GM20431 (cell line): ENCODE data around the gene RNF40.

Source experiments
- in situ Hi-C: fragments of 300-500 bp; cut with MseI, MboI; formaldehyde crosslinking; loops from one replicate; pipeline ENCODE4 v1.15.0; 2020; ENCODE audit warnings: low sequenced_read_pairs; ENCODE audit not compliant: unreplicated experiment

Gene RNF40

DNA sequence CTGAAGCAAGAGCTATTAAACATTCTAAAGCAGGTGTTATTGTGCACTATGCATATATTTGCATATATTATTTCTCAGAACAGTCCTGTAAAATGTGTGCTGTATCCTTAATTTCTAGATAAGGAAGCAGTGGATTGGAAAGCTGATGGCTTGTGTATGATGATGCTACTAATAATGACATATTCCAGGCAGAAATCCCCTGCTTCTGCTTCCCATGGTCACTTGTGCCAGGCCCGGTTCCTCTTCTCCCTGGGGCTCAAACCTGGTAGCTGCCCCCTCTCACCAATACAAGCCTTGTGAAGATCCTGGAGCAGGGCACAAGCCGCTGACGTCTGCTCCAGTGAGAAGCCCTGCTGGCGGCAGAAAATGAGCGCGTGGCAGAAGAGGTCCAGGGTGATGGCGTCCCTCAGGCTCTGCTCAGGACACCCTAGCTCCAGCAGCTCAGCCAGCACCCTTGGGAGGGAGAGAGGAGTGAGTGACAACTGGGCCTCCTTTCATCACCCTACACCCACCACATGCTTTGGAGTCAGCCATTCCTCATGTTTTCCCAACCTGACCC, 2.0 kb upstream of the RNF40 start:
- in situ Hi-C loops, result no loop called here

DNA sequence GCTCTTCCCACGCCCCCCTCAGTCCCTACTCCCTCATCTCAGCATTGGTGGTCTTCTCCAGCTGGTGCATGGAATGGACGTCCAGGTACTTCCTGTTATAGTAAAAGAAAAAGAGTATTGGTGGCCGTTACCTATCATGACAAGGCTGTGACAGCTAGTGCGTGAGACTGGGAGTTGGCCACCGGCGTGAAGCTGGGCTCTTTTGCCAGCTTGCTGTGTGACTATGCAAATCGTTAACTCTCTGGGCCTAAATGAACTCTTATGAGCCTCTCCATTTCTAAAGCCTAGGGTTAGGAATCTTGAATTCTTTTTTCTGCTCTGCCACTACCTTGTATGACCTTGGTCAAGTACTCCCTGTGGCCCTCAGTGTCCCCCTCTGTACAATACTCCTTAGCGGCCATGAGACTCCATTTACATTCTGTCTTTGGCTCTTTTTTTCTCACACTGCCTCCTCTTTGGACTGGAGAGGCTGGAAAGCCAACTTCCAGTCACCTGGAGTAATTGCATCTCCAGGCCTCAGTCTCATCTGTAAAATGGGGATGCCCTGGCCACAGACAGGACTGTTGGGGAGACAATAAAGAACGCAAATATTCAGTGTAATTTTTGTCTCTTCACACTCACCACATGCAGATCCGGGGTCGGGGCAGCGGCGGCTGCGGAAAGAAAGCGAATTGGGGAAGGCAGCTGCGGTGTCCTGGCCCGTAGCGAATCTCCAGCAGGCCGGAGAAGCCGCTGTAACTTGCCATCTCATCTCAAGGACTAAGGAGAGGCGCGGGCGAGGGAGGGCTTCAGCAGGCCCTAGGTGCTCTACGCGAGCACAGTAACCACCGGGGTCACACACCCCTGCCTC, 1.3 kb upstream of the RNF40 start:
- in situ Hi-C loops, result no loop called here

DNA sequence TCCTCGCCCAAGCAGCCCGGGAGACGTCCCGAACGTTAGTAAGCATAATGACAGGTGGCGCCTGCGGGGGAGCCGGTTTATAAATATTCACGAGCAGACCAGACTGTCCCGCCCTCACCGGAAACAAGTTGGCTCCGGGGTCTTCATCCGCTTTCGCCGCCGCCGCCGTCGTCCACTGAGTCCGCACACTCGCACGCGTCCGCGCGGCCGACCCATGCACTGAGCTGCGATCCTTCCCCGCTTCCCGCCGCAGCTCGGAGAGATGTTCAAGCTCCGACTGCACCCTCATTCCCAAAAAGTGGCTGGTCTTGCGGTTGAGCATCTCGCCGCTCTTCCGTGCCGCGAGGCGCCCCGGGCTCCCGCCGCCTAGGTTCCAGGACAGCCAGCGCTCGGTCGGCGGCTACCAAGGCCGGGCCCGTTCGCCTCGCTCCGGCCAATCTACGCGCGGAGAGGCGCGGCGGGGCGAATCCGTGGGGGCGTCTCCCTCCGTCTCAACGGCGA, 645 bp upstream of the RNF40 start:
- in situ Hi-C loops, result no loop called here

DNA sequence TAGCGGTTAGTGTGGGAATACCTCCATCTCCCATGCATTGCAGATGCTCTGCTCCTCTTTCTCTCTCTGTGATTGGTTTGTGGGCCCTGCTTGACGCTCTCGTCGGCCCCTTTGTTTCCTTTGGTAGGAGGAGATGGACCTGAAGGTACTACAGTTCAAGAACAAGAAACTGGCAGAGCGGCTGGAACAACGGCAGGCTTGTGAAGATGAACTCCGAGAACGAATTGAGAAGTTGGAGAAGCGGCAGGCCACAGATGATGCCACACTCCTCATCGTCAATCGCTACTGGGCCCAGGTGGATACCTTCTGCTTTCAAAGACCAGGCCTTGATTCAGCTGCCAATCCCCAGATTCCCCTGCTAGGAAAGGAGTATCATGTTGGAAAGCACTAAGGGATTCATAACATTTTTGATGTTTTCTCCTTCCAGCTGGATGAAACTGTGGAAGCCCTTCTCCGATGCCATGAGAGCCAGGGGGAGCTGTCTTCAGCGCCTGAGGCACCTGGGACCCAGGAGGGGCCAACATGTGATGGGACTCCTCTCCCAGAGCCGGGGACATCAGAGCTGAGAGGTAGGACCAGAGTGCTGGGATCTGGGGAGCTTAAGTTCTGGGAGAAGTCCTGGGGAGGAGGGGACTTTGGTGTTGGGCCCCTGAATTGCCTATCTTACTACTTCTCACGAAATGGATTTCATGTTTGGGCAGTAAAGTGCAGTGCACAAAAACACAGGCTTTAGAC, 1.0 kb downstream of the RNF40 start:
- in situ Hi-C loops, result no loop called here

DNA sequence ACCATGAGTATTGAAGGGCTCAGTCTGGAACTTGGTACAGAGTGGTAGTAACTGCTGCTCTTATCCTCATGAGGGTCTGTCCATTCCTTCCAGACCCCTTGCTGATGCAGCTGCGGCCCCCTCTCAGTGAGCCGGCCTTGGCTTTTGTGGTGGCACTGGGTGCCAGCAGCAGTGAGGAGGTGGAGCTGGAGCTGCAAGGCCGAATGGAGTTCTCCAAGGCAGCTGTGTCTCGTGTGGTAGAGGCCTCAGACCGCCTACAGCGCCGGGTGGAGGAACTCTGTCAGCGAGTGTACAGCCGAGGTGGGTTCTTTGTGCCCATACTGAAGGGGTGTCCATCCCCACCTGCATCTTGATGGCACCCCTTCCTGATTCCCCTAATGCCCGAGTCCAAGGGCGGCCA, 2.0 kb downstream of the RNF40 start:
- in situ Hi-C loops, result no loop called here

DNA sequence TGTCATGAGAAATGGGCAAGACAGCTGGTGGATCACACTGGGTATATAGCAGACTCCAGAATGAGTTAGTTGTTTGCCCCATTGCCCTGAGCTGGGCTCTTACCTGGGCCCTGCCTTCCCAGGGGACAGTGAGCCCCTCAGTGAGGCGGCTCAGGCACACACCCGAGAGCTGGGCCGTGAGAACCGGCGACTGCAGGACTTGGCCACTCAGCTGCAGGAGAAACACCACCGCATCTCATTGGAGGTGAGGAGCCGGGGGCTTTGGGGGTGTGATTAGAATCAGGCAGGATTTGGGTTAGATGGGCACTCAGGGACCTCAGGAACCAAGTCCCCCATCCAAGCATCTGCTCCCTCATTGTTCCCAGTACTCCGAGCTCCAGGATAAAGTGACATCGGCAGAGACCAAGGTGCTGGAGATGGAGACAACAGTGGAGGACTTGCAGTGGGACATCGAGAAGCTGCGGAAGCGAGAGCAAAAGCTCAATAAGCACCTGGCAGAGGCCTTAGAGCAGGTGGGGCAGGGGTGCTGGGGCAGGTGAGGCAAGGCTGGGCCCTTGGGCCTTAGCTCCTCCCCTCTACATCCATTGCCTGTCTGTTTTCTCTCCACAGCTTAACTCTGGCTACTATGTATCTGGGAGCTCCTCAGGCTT, 2.8 kb downstream of the RNF40 start:
- in situ Hi-C loops, result no loop called here

DNA sequence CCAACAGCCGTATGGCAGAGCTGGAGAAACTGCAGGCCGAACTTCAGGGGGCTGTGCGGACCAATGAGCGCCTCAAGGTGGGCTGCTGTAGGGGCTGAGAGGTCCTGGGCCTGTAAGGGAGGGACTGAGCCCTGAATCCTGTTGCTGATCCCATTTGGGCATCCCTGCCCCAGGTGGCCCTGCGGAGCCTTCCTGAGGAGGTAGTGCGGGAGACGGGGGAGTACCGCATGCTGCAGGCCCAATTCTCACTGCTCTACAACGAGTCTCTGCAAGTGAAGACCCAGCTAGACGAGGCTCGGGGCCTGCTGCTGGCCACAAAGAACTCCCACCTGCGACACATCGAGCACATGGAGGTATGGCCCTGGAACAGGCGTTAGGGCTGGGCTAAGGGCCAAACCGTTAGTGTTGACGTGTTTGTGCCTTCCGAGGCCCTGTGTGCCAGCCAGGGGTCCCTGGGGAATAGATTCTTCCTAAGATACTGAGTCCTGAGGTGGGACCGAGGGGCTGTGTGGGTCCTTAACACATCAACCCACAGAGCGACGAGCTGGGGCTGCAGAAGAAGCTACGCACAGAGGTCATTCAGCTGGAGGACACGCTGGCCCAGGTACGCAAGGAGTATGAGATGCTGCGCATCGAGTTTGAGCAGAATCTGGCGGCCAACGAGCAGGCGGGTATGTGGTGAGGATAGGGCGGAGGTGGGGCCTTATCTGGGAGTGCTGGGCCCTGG, 4.2 kb downstream of the RNF40 start:
- in situ Hi-C loops, result no loop called here

DNA sequence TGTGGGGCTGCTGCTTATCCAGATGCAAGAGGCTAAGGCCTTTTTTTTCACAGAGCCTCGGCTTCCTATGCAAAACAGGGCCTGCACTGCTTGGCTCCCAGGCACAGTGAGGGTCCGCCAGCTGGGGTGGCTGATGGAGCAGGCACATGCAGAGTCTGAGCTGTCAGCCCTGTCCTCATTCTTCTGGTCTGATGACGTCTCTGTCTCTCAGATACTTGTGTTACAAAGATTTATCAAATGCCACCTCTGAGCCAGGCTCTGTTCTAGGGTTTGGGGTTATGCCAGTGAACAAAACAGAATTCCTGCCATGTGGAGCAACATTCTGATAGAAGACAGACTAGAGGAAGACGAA, 4.8 kb downstream of the RNF40 start:
- in situ Hi-C loops, result no loop called here

DNA sequence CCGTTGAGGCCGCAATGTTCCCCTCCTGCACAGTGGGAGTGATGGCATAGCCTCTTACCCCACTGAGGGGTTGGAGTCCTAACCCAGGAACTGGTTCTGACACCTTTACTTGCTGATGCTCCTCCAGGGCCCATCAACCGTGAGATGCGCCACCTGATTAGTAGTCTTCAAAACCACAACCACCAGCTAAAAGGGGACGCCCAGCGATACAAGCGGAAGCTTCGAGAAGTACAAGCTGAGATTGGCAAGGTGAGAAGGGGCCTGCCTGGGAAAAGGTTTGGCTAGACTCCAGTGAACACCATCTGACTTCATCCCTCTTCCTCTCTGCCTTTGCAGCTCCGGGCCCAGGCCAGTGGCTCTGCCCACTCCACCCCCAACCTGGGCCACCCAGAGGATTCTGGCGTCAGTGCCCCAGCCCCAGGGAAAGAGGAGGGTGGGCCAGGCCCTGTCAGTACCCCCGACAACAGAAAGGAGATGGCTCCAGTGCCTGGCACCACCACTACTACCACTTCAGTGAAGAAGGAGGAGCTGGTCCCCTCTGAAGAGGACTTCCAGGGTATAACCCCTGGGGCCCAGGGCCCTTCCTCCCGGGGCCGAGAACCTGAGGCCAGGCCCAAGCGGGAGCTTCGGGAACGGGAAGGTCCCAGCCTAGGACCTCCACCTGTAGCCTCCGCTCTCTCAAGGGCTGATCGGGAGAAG, 5.8 kb downstream of the RNF40 start:
- in situ Hi-C loops, result no loop called here

DNA sequence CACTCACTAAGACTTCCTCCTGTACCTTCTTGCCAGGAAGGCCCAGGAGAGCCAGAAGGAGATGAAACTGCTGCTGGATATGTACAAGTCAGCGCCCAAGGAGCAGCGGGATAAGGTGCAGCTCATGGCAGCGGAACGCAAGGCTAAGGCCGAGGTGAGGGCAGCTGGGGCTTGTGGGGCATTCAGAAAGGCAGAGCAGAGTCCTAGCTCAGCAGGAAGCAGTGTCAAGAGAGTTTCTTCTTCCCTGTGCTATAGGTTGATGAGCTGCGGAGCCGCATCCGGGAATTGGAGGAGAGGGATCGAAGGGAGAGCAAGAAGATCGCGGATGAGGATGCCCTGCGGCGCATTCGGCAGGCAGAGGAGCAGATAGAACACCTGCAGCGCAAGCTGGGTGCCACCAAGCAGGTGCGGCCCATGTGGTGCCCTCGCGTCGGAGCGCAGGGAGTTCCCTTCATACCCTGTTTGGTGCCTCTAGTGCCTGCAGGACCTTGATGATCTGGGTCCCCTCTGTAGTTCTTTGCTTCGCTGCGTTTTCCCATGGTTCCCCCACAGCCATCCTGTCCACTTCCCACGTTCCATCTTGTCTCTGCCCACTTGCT, 6.6 kb downstream of the RNF40 start:
- in situ Hi-C loops, result no loop called here

DNA sequence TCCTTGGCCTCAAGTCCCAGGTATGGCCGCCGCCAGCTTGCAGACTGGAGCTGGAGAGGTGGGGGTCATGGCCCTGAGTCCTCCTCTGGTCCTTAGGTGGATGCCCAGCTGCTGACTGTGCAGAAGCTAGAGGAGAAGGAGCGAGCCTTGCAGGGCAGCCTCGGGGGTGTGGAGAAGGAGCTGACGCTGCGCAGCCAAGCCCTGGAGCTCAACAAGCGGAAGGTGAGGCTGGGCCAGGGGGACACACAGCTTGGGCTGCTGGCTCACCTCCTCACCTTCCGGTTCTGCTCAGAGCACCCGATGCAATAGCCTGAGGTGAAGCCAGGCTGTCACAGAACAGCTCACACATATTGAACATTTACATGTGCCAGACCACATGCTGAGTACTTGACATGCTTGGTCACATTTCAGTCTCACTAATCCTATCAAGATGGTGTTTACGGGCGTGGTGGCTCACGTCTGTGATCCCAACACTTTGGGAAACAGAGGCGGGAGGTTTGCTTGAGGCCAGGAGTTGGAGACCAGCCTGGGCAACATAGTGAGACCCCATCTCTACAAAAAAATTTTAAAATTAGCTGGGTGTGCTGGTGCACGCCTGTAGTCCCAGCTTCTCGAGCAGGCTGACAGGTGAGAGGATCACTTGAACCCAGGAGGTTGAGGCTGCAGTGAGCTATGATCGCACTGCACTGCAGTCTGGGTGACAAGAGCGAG, 7.4 kb downstream of the RNF40 start:
- in situ Hi-C loops, result no loop called here

DNA sequence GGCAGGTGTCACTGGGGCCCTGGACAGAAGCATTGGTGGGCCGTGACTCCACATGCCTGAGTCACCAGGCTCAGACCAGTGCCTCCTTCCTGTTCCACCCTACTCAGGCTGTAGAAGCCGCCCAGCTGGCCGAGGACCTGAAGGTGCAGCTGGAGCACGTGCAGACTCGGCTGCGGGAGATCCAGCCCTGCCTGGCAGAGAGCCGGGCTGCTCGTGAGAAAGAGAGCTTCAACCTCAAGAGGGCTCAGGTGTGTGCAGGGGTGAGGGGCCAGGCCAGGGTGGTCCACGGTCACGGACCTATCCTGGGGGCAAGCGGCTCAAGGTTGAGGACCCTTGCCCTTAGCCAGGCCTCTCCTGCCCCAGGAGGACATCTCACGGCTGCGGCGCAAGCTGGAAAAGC, 9.6 kb downstream of the RNF40 start:
- in situ Hi-C loops, result no loop called here

DNA sequence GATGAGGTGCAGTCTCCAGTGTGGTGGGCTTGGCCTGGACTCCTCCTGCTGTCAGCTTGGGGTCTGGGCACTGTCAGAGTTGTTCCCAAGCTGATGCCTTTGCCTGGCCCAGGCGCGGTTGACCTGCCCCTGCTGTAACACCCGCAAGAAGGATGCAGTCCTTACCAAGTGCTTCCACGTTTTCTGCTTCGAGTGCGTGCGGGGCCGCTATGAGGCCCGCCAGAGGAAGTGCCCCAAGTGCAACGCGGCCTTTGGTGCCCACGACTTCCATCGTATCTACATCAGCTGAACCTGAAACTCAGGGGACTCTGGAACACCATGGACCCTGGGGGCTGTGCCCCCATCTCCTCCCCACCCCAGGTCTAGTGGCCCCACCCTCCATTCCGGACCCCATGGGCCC, 11.7 kb downstream of the RNF40 start:
- in situ Hi-C loops, result no loop called here

DNA sequence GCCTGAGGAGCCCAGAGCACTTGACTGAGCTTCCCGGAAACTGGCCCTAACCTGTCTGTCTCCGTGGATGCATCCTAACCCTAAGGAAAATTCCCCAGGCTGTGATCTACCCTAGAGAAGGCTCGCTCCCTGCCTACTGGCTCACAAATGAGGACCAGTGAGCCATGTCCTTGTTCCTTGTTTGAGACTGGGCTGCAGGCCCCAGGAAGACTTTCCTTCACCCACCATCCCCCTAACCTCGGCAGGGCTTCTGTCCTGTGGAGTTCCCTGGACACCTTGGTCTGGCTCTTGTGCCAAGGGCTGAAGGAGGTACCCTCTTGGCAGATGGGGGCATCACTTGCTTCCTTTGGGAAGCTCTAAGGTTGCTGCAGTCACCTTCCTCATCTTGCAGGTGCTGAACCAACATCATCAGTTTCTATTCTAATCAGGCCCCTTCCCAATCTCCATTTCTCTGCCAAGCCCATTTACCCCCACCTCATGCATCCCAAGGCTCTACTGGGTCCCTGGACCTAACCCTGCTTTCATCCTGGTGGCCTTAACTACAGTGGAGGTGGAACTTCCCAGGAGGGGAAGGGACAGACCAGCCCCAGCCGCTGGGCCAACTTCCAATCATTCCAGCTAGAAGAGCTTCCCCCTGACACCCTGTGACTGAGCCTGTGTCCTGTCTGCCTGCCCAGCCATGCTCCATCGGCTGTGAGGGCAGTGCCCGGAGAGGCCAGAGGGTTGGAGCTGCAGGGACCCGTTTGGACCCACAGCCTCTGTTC, 12.4 kb downstream of the RNF40 start:
- in situ Hi-C loops, result no loop called here

DNA sequence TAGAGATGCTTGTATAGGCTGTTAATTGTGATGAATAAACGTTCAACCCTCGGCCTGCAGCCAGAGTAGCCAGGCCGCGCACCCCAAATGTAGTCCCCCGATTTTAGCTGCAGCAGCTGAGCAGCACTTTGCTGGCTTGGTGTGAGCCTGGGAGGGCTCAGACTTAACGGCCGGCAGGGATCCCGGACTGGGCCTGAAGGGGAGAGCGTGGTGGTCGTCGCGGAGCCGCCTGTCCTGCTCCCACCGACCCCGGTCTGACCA, 12.9 kb downstream of the RNF40 start:
- in situ Hi-C loops, result no loop called here

DNA sequence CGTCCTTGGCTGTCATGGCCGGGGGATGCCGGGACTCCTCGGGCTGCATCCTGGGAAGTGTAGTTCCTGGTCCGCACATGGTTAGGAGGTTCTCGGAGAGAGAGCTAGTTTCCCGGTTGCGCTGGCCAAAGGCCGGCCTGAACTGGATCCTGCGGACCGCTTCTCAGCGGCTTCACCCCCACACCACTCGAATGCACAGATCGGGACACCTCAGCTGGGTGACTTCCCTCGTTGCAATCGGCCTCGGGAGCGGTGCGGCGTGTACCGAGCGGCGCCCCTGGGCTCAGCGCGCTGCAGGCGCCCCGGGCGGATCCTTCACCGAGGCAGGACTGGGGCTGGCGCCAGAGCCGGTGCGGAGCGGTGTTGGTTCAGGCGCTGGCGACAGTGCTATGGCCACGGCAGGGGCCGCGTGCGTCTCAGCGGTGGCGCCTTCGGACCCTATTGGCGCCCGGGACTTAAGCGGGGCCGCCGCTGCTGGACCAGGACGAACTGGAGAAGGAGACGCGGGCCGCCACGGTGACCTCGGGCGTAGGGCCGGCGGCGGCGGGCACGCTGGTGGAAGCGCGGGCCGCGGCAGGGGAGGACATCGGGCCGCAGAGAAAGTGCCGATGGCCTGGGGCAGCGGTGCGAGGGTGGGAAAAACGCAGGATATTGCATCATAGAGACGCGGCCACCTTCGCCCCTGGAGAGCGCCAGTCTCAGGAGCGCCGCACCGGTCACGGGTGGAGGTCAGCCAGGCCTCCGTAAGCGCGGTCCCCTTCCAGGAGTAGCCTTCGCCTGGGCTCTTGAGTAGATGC, 13.5 kb downstream of the RNF40 start:
- in situ Hi-C loops, result no loop called here

DNA sequence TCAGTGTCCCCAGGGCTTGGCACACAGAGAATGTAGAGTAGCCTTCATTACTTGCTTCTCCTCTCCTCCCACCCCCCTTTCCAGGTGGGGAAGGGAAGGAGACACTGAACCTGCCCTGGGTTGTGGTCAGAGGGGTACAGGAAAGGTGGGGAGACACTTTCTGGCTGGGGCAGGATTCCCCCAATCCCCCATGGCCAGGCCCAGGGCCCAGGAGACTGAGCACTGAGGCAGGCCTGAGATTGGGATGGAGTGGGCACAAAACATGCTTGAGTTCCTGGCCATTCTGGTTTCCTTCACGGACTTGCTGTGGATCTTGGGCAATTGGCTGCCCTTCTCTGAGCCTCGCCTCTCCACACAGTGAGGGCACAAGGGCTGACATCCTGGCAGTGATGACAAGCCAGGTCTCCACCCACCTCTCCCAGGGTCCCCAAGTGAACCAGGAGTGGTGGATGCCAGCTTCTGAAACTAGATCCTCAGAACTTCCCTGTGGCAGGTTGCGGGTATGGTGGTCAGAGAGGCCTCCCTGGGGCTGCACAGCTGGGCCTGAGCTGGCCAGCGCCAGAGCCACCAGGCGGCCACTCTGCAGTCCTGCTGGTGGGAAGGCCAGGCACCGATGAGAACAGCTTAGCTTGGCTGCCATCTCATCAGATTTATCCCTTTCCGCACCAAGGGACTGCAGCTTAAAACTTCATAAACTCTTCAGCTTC, 15.6 kb downstream of the RNF40 start:
- in situ Hi-C loops, result no loop called here
